ENCODE results near the gene SDR42E2.
"Not testable (repeated sequence)": the region's sequence is repeated elsewhere in the genome, so short reads cannot be mapped to it uniquely, and the experiment has no call there.

Gene SDR42E2

DNA sequence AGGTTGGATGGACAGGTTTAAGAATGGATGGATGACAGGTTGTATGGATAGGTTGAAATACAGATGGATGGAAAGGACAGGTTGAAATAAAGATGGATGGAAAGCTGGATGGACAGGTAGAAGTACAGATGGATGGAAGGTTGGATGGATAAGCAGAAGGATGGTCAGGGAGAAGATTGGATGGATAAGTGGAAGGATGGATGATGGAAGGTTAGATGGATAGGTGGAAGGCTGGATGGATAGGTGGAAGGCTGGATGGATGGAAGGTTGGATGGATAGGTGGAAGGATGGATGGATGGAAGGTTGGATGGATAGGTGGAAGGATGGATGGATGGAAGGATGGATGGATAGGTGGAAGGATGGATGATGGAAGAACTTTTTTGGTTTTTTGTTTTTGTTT, 905 bp upstream of the SDR42E2 start:
- no peak overlapping the region for H3K4me3 ChIP-seq (ENCODE audit: low read length)
- no peak for DNase-seq (ENCODE audit: low read depth)
- TF ChIP-seq, protein P1, sequence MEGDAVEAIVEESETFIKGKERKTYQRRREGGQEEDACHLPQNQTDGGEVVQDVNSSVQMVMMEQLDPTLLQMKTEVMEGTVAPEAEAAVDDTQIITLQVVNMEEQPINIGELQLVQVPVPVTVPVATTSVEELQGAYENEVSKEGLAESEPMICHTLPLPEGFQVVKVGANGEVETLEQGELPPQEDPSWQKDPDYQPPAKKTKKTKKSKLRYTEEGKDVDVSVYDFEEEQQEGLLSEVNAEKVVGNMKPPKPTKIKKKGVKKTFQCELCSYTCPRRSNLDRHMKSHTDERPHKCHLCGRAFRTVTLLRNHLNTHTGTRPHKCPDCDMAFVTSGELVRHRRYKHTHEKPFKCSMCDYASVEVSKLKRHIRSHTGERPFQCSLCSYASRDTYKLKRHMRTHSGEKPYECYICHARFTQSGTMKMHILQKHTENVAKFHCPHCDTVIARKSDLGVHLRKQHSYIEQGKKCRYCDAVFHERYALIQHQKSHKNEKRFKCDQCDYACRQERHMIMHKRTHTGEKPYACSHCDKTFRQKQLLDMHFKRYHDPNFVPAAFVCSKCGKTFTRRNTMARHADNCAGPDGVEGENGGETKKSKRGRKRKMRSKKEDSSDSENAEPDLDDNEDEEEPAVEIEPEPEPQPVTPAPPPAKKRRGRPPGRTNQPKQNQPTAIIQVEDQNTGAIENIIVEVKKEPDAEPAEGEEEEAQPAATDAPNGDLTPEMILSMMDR (conservative IDR thresholded peaks at IDR 0.05; ENCODE audit: low read depth, low read length), result no peak

DNA sequence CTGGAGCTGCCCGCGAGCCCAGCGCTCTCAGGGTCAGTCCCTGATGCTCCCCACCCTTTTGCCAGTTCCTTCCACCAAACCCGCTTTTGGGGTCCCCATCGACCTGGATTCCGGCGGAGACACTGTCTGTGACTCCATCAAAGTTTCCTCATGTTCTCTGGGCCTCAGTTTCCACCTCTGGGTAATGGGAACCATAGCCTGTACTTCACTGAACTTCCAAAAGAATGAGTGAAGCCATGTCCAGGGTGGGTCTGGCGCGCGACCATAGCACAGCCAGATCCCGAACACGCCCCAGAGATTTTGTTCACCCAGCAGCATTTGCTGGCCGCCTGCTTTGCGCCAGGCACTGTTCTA, 327 bp downstream of the SDR42E2 start:
- H3K4me3 ChIP-seq (ENCODE audit: low read length), result no peak overlapping the region
- no peak for DNase-seq (ENCODE audit: low read depth)
- TF ChIP-seq, protein P1 (conservative IDR thresholded peaks at IDR 0.05; ENCODE audit: low read depth, low read length), result no peak

DNA sequence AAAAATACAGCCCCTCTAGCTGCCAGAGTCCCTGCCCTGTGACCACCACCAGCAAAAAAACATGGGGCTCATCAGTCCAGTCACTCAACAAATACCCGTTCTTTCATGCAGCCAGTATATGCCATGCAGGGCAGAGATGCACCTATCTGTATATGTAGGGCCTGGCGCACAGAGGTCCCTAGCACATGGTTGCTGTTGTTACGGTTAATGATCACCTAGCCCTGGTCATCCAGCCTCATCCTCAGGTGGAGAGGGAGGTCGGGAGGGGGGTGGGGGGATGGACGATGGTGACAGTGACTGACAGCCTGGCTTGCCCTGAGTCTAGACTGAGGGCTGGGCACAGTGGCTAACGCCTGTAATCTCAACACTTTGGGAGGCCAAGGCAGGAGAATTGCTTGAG, 1.5 kb downstream of the SDR42E2 start:
- H3K4me3 ChIP-seq (ENCODE audit: low read length), result no peak overlapping the region
- TF ChIP-seq, protein P1 (conservative IDR thresholded peaks at IDR 0.05; ENCODE audit: low read depth, low read length), result no peak
- DNase-seq (ENCODE audit: low read depth), result no peak

DNA sequence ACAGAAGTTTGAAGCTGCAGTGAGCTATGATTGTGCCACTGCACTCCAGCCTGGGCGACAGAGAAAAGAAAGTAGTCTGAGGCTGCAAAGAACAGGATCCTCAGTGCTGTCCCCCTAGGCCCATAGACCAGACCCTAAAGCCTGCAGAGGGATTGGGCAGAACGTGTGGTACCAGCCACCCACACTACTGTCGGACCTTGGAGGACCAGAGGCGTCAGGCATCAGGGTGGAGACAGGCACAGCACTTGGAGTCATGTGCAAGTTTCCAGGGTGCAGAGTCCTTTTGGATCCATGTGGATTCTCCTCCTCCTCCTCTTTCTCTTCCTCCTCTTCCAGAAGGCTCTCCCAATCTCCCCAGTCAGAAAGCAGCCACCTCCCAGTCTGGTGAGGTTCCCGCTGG, 2.2 kb downstream of the SDR42E2 start:
- TF ChIP-seq, protein P1 (conservative IDR thresholded peaks at IDR 0.05; ENCODE audit: low read depth, low read length), result no peak
- no peak for DNase-seq (ENCODE audit: low read depth)
- H3K4me3 ChIP-seq (ENCODE audit: low read length), result no peak overlapping the region

GRCh38 chr16:22165508-22166285, 3.4 kb downstream of the SDR42E2 start:
- TF ChIP-seq, protein P1 (conservative IDR thresholded peaks at IDR 0.05; ENCODE audit: low read depth, low read length), result no peak
- H3K4me3 ChIP-seq (ENCODE audit: low read length), result no peak overlapping the region
- DNase-seq (ENCODE audit: low read depth), result no peak

- TF ChIP-seq, protein P1 (conservative IDR thresholded peaks at IDR 0.05; ENCODE audit: low read depth, low read length), result no peak
- no peak for DNase-seq (ENCODE audit: low read depth)
- H3K4me3 ChIP-seq (ENCODE audit: low read length), result no peak overlapping the region
These were observed 9.6 kb downstream of the SDR42E2 start for GRCh38 chr16:22171953-22172352.

DNA sequence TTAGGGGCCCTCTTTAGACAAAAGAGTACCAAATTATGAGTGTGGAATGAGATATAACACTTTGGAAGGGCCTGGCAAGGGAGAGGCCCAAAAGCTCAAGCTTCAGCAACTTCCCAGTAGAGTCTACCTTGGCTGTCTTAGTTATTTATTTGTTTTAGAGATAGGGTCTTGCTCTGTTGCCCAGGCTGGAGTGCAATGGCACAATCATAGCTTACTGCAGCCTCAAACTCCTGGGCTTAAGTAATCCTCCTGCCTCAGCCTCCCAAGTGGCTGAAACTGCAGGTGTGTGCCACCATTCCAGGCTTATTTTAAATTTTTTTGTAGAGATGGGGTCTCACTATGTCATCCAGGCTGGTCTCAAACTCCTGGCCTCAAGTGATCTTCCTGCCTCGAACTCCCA, 10.3 kb downstream of the SDR42E2 start:
- not testable (repeated sequence) for DNase-seq (ENCODE audit: low read depth); H3K4me3 ChIP-seq (ENCODE audit: low read length)
